ENCODE data around the gene PRELP. TPM values are rescaled to one million over a fixed set of nuclear protein-coding genes. Genes with fewer than 3 reads are reported as not detected.

The PRELP gene
- total and polyA plus RNA-seq, 9 of the 15 experiments (the other 6 are each of a cell fraction or from before 2014, with no cell fraction given), result 0.04 TPM; not detected in 8

GRCh38 chr1:203499643-203500278 lies 24.2 kb downstream of the PRELP start:
- Histone ChIP-seq H3K79me2 (ENCODE audit: control insufficient read depth, insufficient read depth, low read length) (no peaks in the 10 kb centered on the region), H3K9me1 (ENCODE audit: control insufficient read depth, insufficient read depth, low read length) (no peaks in the 10 kb centered on the region), H3K4me1 (replicated peaks in 1 of 2; ENCODE audit: control insufficient read depth in 2 of 2, insufficient read depth in 2 of 2, low read length in 2 of 2) (no peaks in the 10 kb centered on the region), H3K9me3 (replicated peaks; ENCODE audit: control insufficient read depth, insufficient read depth, low read depth, low read length) (no peaks in the 10 kb centered on the region), H3K4me2 (ENCODE audit: insufficient read depth, low read length) (no peak overlapping the region), H3K4me3 (no peak overlapping the region), H3K27me3 (ENCODE audit: control insufficient read depth in 2 of 2, insufficient read depth in 2 of 2, low read length in 2 of 2) (peaks cover 36 to 73% of the 10 kb centered on the region in 2 experiments), H3K36me3 (ENCODE audit: control insufficient read depth, insufficient read depth, low read length) (no peaks in the 10 kb centered on the region), H3K9ac (ENCODE audit: insufficient read depth in 1 of 2, low read depth in 2 of 2, low read length in 2 of 2) (no peak overlapping the region), H4K20me1 (replicated peaks; ENCODE audit: control insufficient read depth, insufficient read depth, low read length) (peaks cover 12% of the 10 kb centered on the region; the same call in 1 of the 2 replicates), H3K27ac (ENCODE audit: extremely low read depth, low read depth, low read length) (no peak overlapping the region), H2AFZ (ENCODE audit: low read depth, low read length) (no peak overlapping the region)
- no TSS peak for BruUV-seq (replicated peaks)
- intact Hi-C loops (cut with micrococcal nuclease) (loop anchor here (5.0 kb wide), 1 partner anchor 108 kb away; no protein-coding TSS in a partner anchor), in situ Hi-C loops (cut with MboI) (no loop called here)
- no peak for FAIRE-seq
- no peak for ATAC-seq
- no peak for TF ChIP-seq SRF (CRISPR knock-in tag; IDR thresholded peaks at IDR 0.05)
- TF ChIP-seq TGIF2 (CRISPR knock-in tag; IDR thresholded peaks at IDR 0.05), result no peak
- no peak for TF ChIP-seq LCOR (CRISPR knock-in tag; IDR thresholded peaks at IDR 0.05)
- no peak for TF ChIP-seq IRF9 (tag; IDR thresholded peaks at IDR 0.05)
- TF ChIP-seq ZNF444 (CRISPR knock-in tag; IDR thresholded peaks at IDR 0.05), result no peak
- TF ChIP-seq MAFF (IDR thresholded peaks at IDR 0.05; ENCODE audit: low read length), result no peak
- no peak for TF ChIP-seq EP300 (IDR thresholded peaks at IDR 0.05; ENCODE audit: low read length)
- no peak for TF ChIP-seq POU5F1 (IDR thresholded peaks at IDR 0.05; ENCODE audit: borderline replicate concordance, low read depth, low read length, partially characterized antibody)
- TF ChIP-seq SPI1 (IDR thresholded peaks at IDR 0.05; ENCODE audit: borderline replicate concordance, low read depth, low read length), result no peak
- TF ChIP-seq SMARCA5 (IDR thresholded peaks at IDR 0.05), result no peak
- no peak for TF ChIP-seq ZKSCAN1 (IDR thresholded peaks at IDR 0.05; ENCODE audit: low read depth, low read length)
- TF ChIP-seq SMAD1 (IDR thresholded peaks at IDR 0.05; ENCODE audit: low read depth, low read length, partially characterized antibody), result no peak
- no peak for TF ChIP-seq GATA2 (CRISPR knock-in tag; IDR thresholded peaks at IDR 0.05)
- TF ChIP-seq MED1 (CRISPR knock-in tag; IDR thresholded peaks at IDR 0.05; ENCODE audit: borderline replicate concordance), result no peak
- TF ChIP-seq BMI1 (IDR thresholded peaks at IDR 0.05; ENCODE audit: low read length), result no peak
- TF ChIP-seq MCM5 (IDR thresholded peaks at IDR 0.05; ENCODE audit: low read depth), result no peak
- TF ChIP-seq ZBTB1 (CRISPR knock-in tag; IDR thresholded peaks at IDR 0.05; ENCODE audit: borderline replicate concordance, low read depth), result no peak
- no peak for TF ChIP-seq MXI1 (IDR thresholded peaks at IDR 0.05; ENCODE audit: low read depth, low read length)
- TF ChIP-seq ZNF764 (CRISPR knock-in tag; IDR thresholded peaks at IDR 0.05; ENCODE audit: low read depth), result no peak
- TF ChIP-seq DNMT1 (IDR thresholded peaks at IDR 0.05), result no peak
- 0% methylated on average over 7 of the region's 7 CpGs for WGBS (ENCODE audit: insufficient coverage, low coverage, missing lambda C conversion rate)
- CTCF ChIA-PET (ENCODE audit: low intra/inter-chr PET ratio), result no interaction called here
- POLR2A ChIA-PET, result interaction anchor here (0.8 kb wide), 1 partner anchor 246 kb away, joined by 3 read pairs; no protein-coding TSS in a partner anchor
- no peak for DNase-seq (ENCODE audit: extremely low read depth in 1 of 4, low spot score in 3 of 4)
